A549 (cell line): ENCODE results near the gene DRD1. TPM values are rescaled to one million over a fixed set of nuclear protein-coding genes. Genes with fewer than 3 reads are reported as not detected.

ENCODE experiments used
- ATAC-seq, 2 experiments: fragments of 200-7000 bp in 1 of 2; fragments of >200 bp in 1 of 2; cut with Nextera tagmentation in 1 of 2; cut with Tn5 transposase in 1 of 2; 3 replicates each; pipeline versions ENCODE4 v1.8.0 to v1.9.1; 2018 to 2020; ENCODE audit warnings: mild to moderate bottlenecking in 1 of 2, moderate library complexity in 1 of 2
- CTCF ChIA-PET: fragments of 300-600 bp; sonication (Branson Sonifier 250); formaldehyde crosslinking; extraction: SDS; loops from one replicate; lab custom pipeline; 2021; ENCODE audit warnings: antibody characterized with exemption, inconsistent platforms; lab: Yijun Ruan, JAX
- POLR2A ChIA-PET: fragments of 350-600 bp; formaldehyde crosslinking; extraction: SDS; loops from one replicate; lab custom pipeline; 2021; ENCODE audit warnings: antibody characterized with exemption, inconsistent platforms; lab: Yijun Ruan, JAX
- DNase-seq, 2 experiments: peaks; one replicate each; pipeline versions ENCODE4 v3.0.0 to v3.0.0-alpha.2; 2011 to 2016; ENCODE audit warnings: low read depth in 1 of 2, low spot score in 1 of 2
- FAIRE-seq: peaks from 2 replicates; lab custom pipeline; 2011; peaks lifted over from hg19 to GRCh38; lab: Jason Lieb, UNC
- H3K27ac ChIP-seq, 2 experiments: fragments of >200 bp; sonication (Bioruptor Twin); formaldehyde crosslinking; 3 replicates each; pipeline ENCODE4 v1.5.1; 2016 to 2017
- H3K4me1 ChIP-seq: fragments of >200 bp; sonication (Bioruptor Twin); formaldehyde crosslinking; 3 replicates; pipeline ENCODE4 v1.6.1; 2016
- H3K4me2 ChIP-seq: fragments of >200 bp; sonication (Bioruptor Twin); formaldehyde crosslinking; 3 replicates; pipeline ENCODE4 v1.6.1; 2016
- H3K4me3 ChIP-seq: fragments of >200 bp; sonication (Bioruptor Twin); formaldehyde crosslinking; 3 replicates; pipeline ENCODE4 v1.5.1; 2016
- H3K9me3 ChIP-seq: fragments of >200 bp; sonication (Bioruptor Twin); formaldehyde crosslinking; 3 replicates; pipeline ENCODE4 v1.6.1; 2016
- ATOH8 ChIP-seq: fragments of 250-450 bp; sonication (Bioruptor Pico); IDR thresholded peaks from 2 replicates; pipeline ENCODE4 v1.5.0; 2020; ENCODE audit warnings: low read depth, mild to moderate bottlenecking, moderate library complexity
- BHLHE40 ChIP-seq: IDR thresholded peaks from 2 replicates; pipeline ENCODE4 v1.6.1; 2012; ENCODE audit warnings: low read depth, low read length, inconsistent platforms
- CBX8 ChIP-seq: fragments of 200-600 bp; sonication (generic); IDR thresholded peaks from 2 replicates; pipeline ENCODE4 v1.6.1; 2016
- CHD2 ChIP-seq: fragments of 150-350 bp; IDR thresholded peaks from 2 replicates; pipeline ENCODE4 v1.6.1; 2014; ENCODE audit warnings: low read length; ENCODE audit not compliant: partially characterized antibody
- CHD4 ChIP-seq: fragments of 200-600 bp; sonication (generic); IDR thresholded peaks from 2 replicates; pipeline ENCODE4 v1.6.1; 2016; ENCODE audit warnings: antibody characterized with exemption, mild to moderate bottlenecking, borderline replicate concordance
- ELK1 ChIP-seq: fragments of 150-350 bp; IDR thresholded peaks from 2 replicates; pipeline ENCODE4 v1.6.1; 2014; ENCODE audit warnings: low read depth, mild to moderate bottlenecking, low read length
- EP300 ChIP-seq, 2 experiments: fragments of >200 bp; sonication (Bioruptor Twin); formaldehyde crosslinking; IDR thresholded peaks; 2 replicates in 1 of 2; 3 replicates in 1 of 2; pipeline ENCODE4 v1.6.1; 2016 to 2017
- ESRRA ChIP-seq: fragments of 150-350 bp; IDR thresholded peaks from 2 replicates; pipeline ENCODE4 v1.6.1; 2014; ENCODE audit warnings: mild to moderate bottlenecking, low read length, borderline replicate concordance
- FOSB ChIP-seq: fragments of 250-450 bp; sonication (Bioruptor Pico); IDR thresholded peaks from 2 replicates; pipeline ENCODE4 v1.5.0; 2020; ENCODE audit warnings: mild to moderate bottlenecking, moderate library complexity
- HDAC2 ChIP-seq: fragments of 200-600 bp; sonication (generic); IDR thresholded peaks from 2 replicates; pipeline ENCODE4 v1.6.1; 2016
- JUN ChIP-seq, 2 experiments: fragments of >200 bp; sonication (Bioruptor Twin); formaldehyde crosslinking; IDR thresholded peaks; 2 replicates in 1 of 2; 3 replicates in 1 of 2; pipeline ENCODE4 v1.6.1; 2016 to 2017
- JUNB ChIP-seq: fragments of >200 bp; sonication (Bioruptor Twin); formaldehyde crosslinking; IDR thresholded peaks from 2 replicates; pipeline ENCODE4 v1.6.1; 2016
- MAFK ChIP-seq: fragments of 450-650 bp; IDR thresholded peaks from 2 replicates; pipeline ENCODE4 v1.6.1; 2014; ENCODE audit not compliant: partially characterized antibody
- MAX ChIP-seq: IDR thresholded peaks from 2 replicates; pipeline ENCODE4 v1.6.1; 2012
- MYC ChIP-seq: IDR thresholded peaks from 2 replicates; pipeline ENCODE4 v1.6.1; 2012; ENCODE audit warnings: mild to moderate bottlenecking, inconsistent platforms, low read length, improper control_type of control experiment, borderline replicate concordance
- NR3C1 ChIP-seq: fragments of >200 bp; sonication (Bioruptor Twin); formaldehyde crosslinking; IDR thresholded peaks from 3 replicates; pipeline ENCODE4 v1.6.1; 2017
- POLR2A ChIP-seq: IDR thresholded peaks from 2 replicates; pipeline ENCODE4 v1.6.1; 2012; ENCODE audit warnings: mild to moderate bottlenecking, low read length
- RCOR1 ChIP-seq: fragments of 150-350 bp; IDR thresholded peaks from 2 replicates; pipeline ENCODE4 v1.6.1; 2014; ENCODE audit warnings: antibody characterized with exemption, low read length, low read depth
- REST ChIP-seq: fragments of 200-600 bp; sonication (generic); IDR thresholded peaks from 2 replicates; pipeline ENCODE4 v1.6.1; 2016; ENCODE audit warnings: antibody characterized with exemption, mild to moderate bottlenecking, moderate library complexity
- RFX5 ChIP-seq: fragments of 450-650 bp; IDR thresholded peaks from 2 replicates; pipeline ENCODE4 v1.7.1; 2014; ENCODE audit warnings: antibody characterized with exemption, mild to moderate bottlenecking, moderate library complexity
- SREBF2 ChIP-seq: fragments of 450-650 bp; IDR thresholded peaks from 2 replicates; pipeline ENCODE4 v1.6.1; 2014; ENCODE audit warnings: mild to moderate bottlenecking, moderate library complexity
- TP53 ChIP-seq: fragments of 250-450 bp; sonication (Bioruptor Pico); IDR thresholded peaks from 2 replicates; pipeline ENCODE4 v1.5.0; 2021; ENCODE audit warnings: mild to moderate bottlenecking, moderate library complexity
- USF2 ChIP-seq: fragments of 450-650 bp; IDR thresholded peaks from 2 replicates; pipeline ENCODE4 v1.6.1; 2014; ENCODE audit warnings: antibody characterized with exemption
- ZC3H11A ChIP-seq: fragments of 450-650 bp; IDR thresholded peaks from 2 replicates; pipeline ENCODE4 v1.6.1; 2014; ENCODE audit warnings: antibody characterized with exemption, mild to moderate bottlenecking
- ZSCAN20 ChIP-seq: fragments of 250-450 bp; sonication (Bioruptor Pico); IDR thresholded peaks from 2 replicates; pipeline ENCODE4 v1.8.0; 2022; ENCODE audit warnings: mild to moderate bottlenecking, moderate library complexity
- WGBS: methylation state at CpG from one replicate; pipeline ENCODE4 v1.1.6; 2017; ENCODE audit errors: missing lambda C conversion rate; 5-methylcytosine and 5-hydroxymethylcytosine counted together
- polyA plus RNA-seq, 4 experiments: library from polyadenylated mRNA; depleted of rRNA in 3 of 4; stranded (reverse); fragments of >200 nt; fragmentation: RNase III in 1 of 4; extraction: RNeasy Plus Mini Kit Qiagen cat#74134 plus additional on column Dnase treatment in 1 of 4; gene quantifications; 2 replicates in 3 of 4; 3 replicates in 1 of 4; pipeline ENCODE4 v1.2.3, GENCODE V29; 2011 to 2017

The DRD1 gene
- polyA plus RNA-seq, 2 of the 4 experiments (the other 2 are of a cell fraction): 0.90 to 5.7 TPM

- no peak for TF ChIP-seq SREBF2
- TF ChIP-seq ELK1: no peak
- no peak for TF ChIP-seq ESRRA
- TF ChIP-seq RFX5: no peak
- TF ChIP-seq RCOR1: no peak
These were observed 47.2 kb upstream of the DRD1 start (continued) for GRCh38 chr5:175491223-175491622.

- no peak overlapping the region for H3K4me2 ChIP-seq
- no peak overlapping the region for H3K27ac ChIP-seq
- CTCF ChIA-PET: interaction anchor here (2.3 to 3.5 kb wide), 2 partner anchors 25 to 44 kb away, joined by 6 to 11 read pairs; no protein-coding TSS in a partner anchor
- POLR2A ChIA-PET: interaction anchor here (1.1 kb wide), 1 partner anchor 10 kb away, joined by 3 read pairs; no protein-coding TSS in a partner anchor
- no peak overlapping the region for H3K4me3 ChIP-seq
- peaks cover 22% of the 10 kb centered on the region for H3K4me1 ChIP-seq
- TF ChIP-seq JUNB (no peak), CHD4 (no peak), ATOH8 (CRISPR knock-in tag) (no peak), ESRRA (no peak), JUN (IDR thresholded peaks at IDR 0.05) (no peak), MAFK (no peak), HDAC2 (no peak), MYC (no peak), REST (no peak), ELK1 (no peak), FOSB (no peak), ZSCAN20 (CRISPR knock-in tag) (no peak), POLR2A (no peak)
- TF ChIP-seq, all 56 proteins: peak for 0
- 92% methylated on average over 6 of the region's 6 CpGs for WGBS
- ATAC-seq (no peak), FAIRE-seq (no peak), DNase-seq (no peak)
- no peaks in the 10 kb centered on the region for H3K9me3 ChIP-seq
These were observed 45.9 kb upstream of the DRD1 start for GRCh38 chr5:175489693-175490443.

GRCh38 chr5:175487514-175488222, 43.7 kb upstream of the DRD1 start:
- ATAC-seq (no peak), FAIRE-seq (no peak), DNase-seq (no peak)
- Histone ChIP-seq H3K4me3 (no peak overlapping the region), H3K9me3 (no peaks in the 10 kb centered on the region), H3K4me1 (peaks cover 6% of the 10 kb centered on the region; the same call in 2 of the 3 replicates), H3K4me2 (no peak overlapping the region), H3K27ac (no peak overlapping the region)
- 92% methylated on average over 11 of the region's 11 CpGs for WGBS
- ChIA-PET POLR2A (no interaction called here), CTCF (interaction anchor here (2.3 to 3.5 kb wide), 2 partner anchors 23 to 46 kb away, joined by 6 to 11 read pairs; no protein-coding TSS in a partner anchor)
- no peak for TF ChIP-seq NR3C1
- TF ChIP-seq EP300 (IDR thresholded peaks at IDR 0.05): no peak
- TF ChIP-seq CHD2: no peak
- no peak for TF ChIP-seq BHLHE40
- TF ChIP-seq TP53 (CRISPR knock-in tag): no peak
- no peak for TF ChIP-seq USF2
- TF ChIP-seq POLR2A: no peak
- no peak for TF ChIP-seq MAX
- TF ChIP-seq ESRRA: no peak
- TF ChIP-seq CBX8: no peak
- TF ChIP-seq MYC: no peak
- no peak for TF ChIP-seq ZC3H11A
- TF ChIP-seq MAFK: no peak
- no peak for TF ChIP-seq ELK1
